ENCODE data around the gene GIMAP2.

GIMAP2 gene

DNA sequence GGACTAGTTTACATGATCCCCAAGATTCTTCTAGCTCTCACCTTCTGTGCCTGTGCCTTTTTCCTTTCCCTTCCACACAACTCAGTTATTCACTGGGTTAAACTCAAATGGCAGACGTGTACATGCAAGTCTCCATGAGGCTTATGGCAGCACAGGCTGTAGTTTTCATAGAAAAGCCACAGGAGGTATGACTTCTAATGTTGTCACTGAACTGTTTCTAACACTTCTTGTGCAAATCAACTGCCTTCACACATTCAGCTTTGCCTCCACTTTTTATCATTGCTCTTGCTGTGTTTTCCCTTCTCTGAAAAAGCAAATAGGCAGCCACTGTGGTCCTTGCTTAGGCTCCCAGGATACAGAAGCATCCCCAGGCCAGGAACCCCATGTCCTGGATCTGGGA is 46.4 kb downstream of the GIMAP2 start:
- no peaks in the 10 kb centered on the region for H3F3A ChIP-seq (ENCODE audit: insufficient read depth, low read length)
- H2AFZ ChIP-seq (ENCODE audit: low read length), result no peak overlapping the region
- H3K9me2 ChIP-seq (ENCODE audit: low read depth, low read length), result no peaks in the 10 kb centered on the region
- no peaks in the 10 kb centered on the region for H3K27me3 ChIP-seq (ENCODE audit: insufficient read depth, low read length)
- no peaks in the 10 kb centered on the region for H4K20me1 ChIP-seq (ENCODE audit: insufficient read depth, low read length)
- no peaks in the 10 kb centered on the region for H3K79me2 ChIP-seq (ENCODE audit: insufficient read depth, low read length)
- no peaks in the 10 kb centered on the region for H3K36me3 ChIP-seq (ENCODE audit: insufficient read depth, low read length)
- TF ChIP-seq, protein P1, sequence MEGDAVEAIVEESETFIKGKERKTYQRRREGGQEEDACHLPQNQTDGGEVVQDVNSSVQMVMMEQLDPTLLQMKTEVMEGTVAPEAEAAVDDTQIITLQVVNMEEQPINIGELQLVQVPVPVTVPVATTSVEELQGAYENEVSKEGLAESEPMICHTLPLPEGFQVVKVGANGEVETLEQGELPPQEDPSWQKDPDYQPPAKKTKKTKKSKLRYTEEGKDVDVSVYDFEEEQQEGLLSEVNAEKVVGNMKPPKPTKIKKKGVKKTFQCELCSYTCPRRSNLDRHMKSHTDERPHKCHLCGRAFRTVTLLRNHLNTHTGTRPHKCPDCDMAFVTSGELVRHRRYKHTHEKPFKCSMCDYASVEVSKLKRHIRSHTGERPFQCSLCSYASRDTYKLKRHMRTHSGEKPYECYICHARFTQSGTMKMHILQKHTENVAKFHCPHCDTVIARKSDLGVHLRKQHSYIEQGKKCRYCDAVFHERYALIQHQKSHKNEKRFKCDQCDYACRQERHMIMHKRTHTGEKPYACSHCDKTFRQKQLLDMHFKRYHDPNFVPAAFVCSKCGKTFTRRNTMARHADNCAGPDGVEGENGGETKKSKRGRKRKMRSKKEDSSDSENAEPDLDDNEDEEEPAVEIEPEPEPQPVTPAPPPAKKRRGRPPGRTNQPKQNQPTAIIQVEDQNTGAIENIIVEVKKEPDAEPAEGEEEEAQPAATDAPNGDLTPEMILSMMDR (IDR thresholded peaks at IDR 0.05; ENCODE audit: low read length), result no peak
- TF ChIP-seq EZH2 (IDR thresholded peaks at IDR 0.05; ENCODE audit: borderline replicate concordance, low read length), result no peak
- no peaks in the 10 kb centered on the region for H3K4me1 ChIP-seq (ENCODE audit: insufficient read depth, low read length, severe bottlenecking)
- no peak overlapping the region for H3K4me2 ChIP-seq (ENCODE audit: low read length)
- 0 out of 2 replicates have a peak, but pooled peaks cover 4% of the 10 kb centered on the region for H3K9me3 ChIP-seq (ENCODE audit: low read length)
- H3K27ac ChIP-seq (ENCODE audit: low read depth, low read length, poor library complexity, severe bottlenecking), result no peak overlapping the region
- H3K9ac ChIP-seq (ENCODE audit: low read length), result no peak overlapping the region
- H3K4me3 ChIP-seq (ENCODE audit: low read depth, low read length, poor library complexity, severe bottlenecking), result no peak overlapping the region

DNA sequence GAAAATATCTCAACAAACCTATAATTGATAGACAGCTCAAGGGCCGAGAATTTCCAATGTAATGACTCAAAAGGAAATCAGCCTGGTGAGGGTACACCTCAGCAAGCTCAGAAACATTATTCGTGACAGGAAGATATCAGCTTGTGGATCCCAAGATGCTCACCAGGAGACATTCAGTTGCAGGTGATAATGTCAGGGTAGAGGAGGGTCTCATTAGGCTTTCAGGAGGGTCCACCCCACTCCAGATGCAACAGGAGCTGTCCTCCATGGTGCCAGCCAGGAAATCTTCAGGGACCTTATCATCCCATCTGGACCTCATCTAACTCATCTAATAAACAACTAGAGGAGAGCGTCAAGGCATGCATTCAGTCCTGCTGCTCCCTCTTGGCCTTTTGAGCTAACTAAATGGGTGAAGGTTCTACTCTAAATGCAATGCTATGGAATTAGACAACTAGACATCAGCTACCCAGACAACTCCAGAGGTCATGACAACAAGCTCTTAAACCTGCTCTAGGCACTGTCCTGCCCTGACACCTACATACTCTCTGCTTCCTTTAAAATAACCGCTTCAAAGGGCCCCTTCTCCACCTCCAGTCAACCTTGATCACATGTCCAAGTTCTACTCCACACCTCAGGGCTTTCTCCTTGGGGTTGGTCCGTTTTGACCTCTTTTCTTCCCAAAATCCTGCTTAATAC is 47.4 kb downstream of the GIMAP2 start:
- no peaks in the 10 kb centered on the region for H4K20me1 ChIP-seq (ENCODE audit: insufficient read depth, low read length)
- no peaks in the 10 kb centered on the region for H3K27me3 ChIP-seq (ENCODE audit: insufficient read depth, low read length)
- H3K9me2 ChIP-seq (ENCODE audit: low read depth, low read length), result no peaks in the 10 kb centered on the region
- H3K27ac ChIP-seq (ENCODE audit: low read depth, low read length, poor library complexity, severe bottlenecking), result no peak overlapping the region
- H3K36me3 ChIP-seq (ENCODE audit: insufficient read depth, low read length), result no peaks in the 10 kb centered on the region
- 0 out of 2 replicates have a peak, but pooled peaks cover 4% of the 10 kb centered on the region for H3K9me3 ChIP-seq (ENCODE audit: low read length)
- no peaks in the 10 kb centered on the region for H3K79me2 ChIP-seq (ENCODE audit: insufficient read depth, low read length)
- H3F3A ChIP-seq (ENCODE audit: insufficient read depth, low read length), result no peaks in the 10 kb centered on the region
- no peak overlapping the region for H2AFZ ChIP-seq (ENCODE audit: low read length)
- no peak overlapping the region for H3K9ac ChIP-seq (ENCODE audit: low read length)
- no peak overlapping the region for H3K4me3 ChIP-seq (ENCODE audit: low read depth, low read length, poor library complexity, severe bottlenecking)
- TF ChIP-seq EZH2 (IDR thresholded peaks at IDR 0.05; ENCODE audit: borderline replicate concordance, low read length), result no peak
- TF ChIP-seq, protein P1 (IDR thresholded peaks at IDR 0.05; ENCODE audit: low read length), result no peak
- H3K4me2 ChIP-seq (ENCODE audit: low read length), result no peak overlapping the region
- no peaks in the 10 kb centered on the region for H3K4me1 ChIP-seq (ENCODE audit: insufficient read depth, low read length, severe bottlenecking)

DNA sequence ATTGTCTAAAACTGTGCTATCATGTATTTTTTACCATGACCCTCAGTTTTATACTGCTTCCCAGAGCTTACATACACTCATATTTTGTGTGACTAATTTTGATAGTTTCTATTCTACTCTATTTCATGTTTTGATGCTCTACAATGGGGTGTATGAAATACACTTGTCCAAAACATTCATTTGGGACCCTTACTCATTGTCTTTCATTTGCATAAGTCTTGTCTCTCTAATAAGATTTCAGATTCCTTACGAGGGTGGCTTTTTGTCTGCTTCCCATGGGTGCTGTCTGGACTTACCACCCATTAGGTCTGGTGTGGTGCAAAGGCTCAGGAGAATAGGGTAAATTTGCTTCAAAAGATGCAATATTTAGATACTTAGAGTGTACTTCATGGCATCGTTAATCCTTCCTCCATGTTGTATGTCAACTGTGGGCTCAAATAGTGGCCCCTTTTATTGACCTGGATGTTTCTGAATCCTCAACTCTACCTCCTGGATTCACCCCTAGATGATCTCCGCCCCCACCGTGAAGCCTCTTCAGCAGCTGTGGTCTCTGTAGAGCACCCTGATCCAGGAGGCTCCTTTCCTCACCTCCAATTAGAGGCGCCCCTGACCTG is 48.1 kb downstream of the GIMAP2 start:
- TF ChIP-seq EZH2 (IDR thresholded peaks at IDR 0.05; ENCODE audit: borderline replicate concordance, low read length), result no peak
- TF ChIP-seq, protein P1 (IDR thresholded peaks at IDR 0.05; ENCODE audit: low read length), result no peak
- no peaks in the 10 kb centered on the region for H3K9me2 ChIP-seq (ENCODE audit: low read depth, low read length)
- H3F3A ChIP-seq (ENCODE audit: insufficient read depth, low read length), result no peaks in the 10 kb centered on the region
- no peak overlapping the region for H3K27ac ChIP-seq (ENCODE audit: low read depth, low read length, poor library complexity, severe bottlenecking)
- no peaks in the 10 kb centered on the region for H3K9me3 ChIP-seq (ENCODE audit: low read length)
- no peaks in the 10 kb centered on the region for H3K27me3 ChIP-seq (ENCODE audit: insufficient read depth, low read length)
- H3K9ac ChIP-seq (ENCODE audit: low read length), result no peak overlapping the region
- H2AFZ ChIP-seq (ENCODE audit: low read length), result no peak overlapping the region
- H3K36me3 ChIP-seq (ENCODE audit: insufficient read depth, low read length), result no peaks in the 10 kb centered on the region
- no peaks in the 10 kb centered on the region for H3K79me2 ChIP-seq (ENCODE audit: insufficient read depth, low read length)
- H4K20me1 ChIP-seq (ENCODE audit: insufficient read depth, low read length), result no peaks in the 10 kb centered on the region
- no peak overlapping the region for H3K4me3 ChIP-seq (ENCODE audit: low read depth, low read length, poor library complexity, severe bottlenecking)
- H3K4me1 ChIP-seq (ENCODE audit: insufficient read depth, low read length, severe bottlenecking), result no peaks in the 10 kb centered on the region
- no peak overlapping the region for H3K4me2 ChIP-seq (ENCODE audit: low read length)

All from OCI-LY1 (cell line).